NCI-H345 treated with DMSO at 0.1 percent for 48 hours (cell line): ENCODE measurements around the gene TRPM5.
"Not testable (repeated sequence)": the region's sequence is repeated elsewhere in the genome, so short reads cannot be mapped to it uniquely, and the experiment has no call there.

Experiments used
- DNase-seq: peaks from one replicate; lab custom pipeline; 2025; ENCODE audit not compliant: unreplicated experiment; lab: John Stamatoyannopoulos, UW

Gene TRPM5

GRCh38 chr11:2443881-2444820 lies at the start of gene TRPM5:
Gene TRPM5, minus strand, starts transcription at chr11:2444514. Its CDS starts 21,478 bp downstream, at chr11:2423036.
- no peak for DNase-seq

- no peak for DNase-seq
Observed at GRCh38 chr11:2489083-2489482, 44.8 kb upstream of the TRPM5 start.

DNA sequence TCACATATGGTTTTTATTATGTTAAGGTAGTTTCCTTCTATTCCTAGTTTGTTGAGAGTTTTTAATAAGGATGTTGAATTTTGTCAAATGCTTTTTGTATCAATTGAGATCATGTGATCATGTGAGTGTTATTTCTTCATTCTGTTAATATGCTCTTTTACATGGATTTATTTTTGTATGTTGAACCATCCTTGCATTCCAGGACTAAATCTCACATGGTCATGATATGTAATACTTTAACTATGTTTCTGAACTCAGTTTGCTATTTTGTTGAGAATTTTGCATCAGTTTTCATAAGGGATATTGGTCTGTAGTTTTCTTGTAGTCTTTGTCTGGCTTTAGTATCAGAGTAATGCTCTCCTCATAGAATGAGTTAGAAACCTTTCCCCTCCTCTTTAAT lies 43.7 kb upstream of the TRPM5 start:
- no peak for DNase-seq

- no peak for DNase-seq
Observed at GRCh38 chr11:2484576-2485125, 40.3 kb upstream of the TRPM5 start.

DNA sequence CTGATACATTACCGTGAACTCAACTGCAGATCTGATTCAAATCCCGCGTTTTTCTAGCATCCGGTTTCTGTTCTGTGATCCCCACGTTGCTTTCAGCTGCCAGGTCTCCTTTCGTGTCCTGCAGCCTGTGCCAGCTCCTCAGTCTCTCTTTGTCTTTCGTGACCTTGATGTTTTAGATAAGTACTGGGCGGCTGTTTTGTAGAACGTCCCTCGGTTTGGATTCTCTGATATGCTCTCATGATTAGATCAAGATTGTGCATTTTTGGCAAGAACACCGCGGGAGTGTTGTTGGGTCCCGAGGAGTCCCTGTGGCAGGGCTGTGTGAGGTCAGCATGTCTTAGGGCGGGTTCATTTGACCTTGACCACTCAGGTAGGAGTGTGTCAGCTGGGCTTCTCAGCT lies 39.1 kb upstream of the TRPM5 start:
- DNase-seq = peak; percentile 22

- DNase-seq = no peak
Observed at GRCh38 chr11:2482745-2483144, 38.4 kb upstream of the TRPM5 start.

DNA sequence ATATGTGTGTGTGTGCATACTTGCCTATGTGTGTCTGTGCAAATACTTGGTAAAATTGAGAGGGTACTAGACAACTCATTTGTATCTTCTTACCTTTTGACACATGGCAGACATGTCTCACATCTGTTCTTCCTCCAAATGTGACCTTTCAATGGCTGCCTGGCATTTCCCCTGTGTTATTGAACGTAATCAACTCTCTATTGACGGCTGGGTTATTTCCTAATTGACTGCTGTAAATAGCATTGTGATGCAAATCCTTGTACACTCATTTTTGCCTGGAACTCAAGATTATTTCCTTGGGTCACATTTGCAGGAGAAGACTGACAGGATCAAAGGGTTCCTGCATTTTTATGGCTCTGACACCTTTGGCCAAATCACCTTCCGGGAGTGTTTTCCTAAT lies 37.9 kb upstream of the TRPM5 start:
- no peak for DNase-seq

- DNase-seq = no peak
Observed at GRCh38 chr11:2481253-2481652, 36.9 kb upstream of the TRPM5 start.

GRCh38 chr11:2480874-2481220 lies 36.5 kb upstream of the TRPM5 start:
- DNase-seq = no peak

DNA sequence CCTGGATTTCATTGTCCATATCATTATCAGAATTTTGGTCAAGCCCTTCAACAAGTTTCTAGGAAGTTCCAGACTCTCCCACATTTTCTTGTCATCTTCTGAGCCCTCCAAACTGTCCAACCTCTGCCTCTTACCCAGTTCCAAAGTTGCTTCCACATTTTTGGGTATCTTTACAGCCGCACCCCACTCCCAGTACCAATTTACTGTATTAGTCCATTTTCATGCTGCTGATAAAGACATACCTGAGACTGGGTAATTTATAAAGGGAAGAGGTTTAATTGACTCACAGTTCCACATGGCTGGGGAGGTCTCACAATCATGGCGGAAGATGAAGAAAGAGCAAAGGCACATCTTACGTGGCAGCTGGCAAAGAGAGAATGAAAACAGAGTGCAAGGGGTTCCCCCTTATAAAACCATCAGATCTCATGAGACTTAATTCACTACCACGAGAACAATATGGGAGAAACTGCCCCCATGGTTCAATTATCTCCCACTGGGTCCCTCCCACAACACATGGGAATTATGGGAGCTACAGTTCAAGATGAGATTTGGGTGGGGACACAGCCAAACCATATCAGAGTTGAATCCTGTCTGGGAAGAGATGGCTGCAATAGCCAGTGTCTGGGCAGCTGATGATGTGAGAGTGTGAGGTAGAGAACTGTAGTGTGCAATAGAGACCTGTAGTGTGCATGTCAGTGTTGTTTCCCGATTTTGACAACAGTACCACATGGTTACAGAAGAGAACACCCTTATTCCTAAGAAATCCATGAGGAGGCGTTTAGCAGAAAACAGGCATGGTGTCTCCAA lies 36.0 kb upstream of the TRPM5 start:
- DNase-seq = not testable (repeated sequence)

GRCh38 chr11:2477936-2478335 lies 33.6 kb upstream of the TRPM5 start:
- no peak for DNase-seq

GRCh38 chr11:2477254-2477653 lies 32.9 kb upstream of the TRPM5 start:
- DNase-seq = no peak

- DNase-seq = no peak
Observed at GRCh38 chr11:2475136-2475918, 31.0 kb upstream of the TRPM5 start.

GRCh38 chr11:2474059-2474901 lies 30.0 kb upstream of the TRPM5 start:
- no peak for DNase-seq

DNA sequence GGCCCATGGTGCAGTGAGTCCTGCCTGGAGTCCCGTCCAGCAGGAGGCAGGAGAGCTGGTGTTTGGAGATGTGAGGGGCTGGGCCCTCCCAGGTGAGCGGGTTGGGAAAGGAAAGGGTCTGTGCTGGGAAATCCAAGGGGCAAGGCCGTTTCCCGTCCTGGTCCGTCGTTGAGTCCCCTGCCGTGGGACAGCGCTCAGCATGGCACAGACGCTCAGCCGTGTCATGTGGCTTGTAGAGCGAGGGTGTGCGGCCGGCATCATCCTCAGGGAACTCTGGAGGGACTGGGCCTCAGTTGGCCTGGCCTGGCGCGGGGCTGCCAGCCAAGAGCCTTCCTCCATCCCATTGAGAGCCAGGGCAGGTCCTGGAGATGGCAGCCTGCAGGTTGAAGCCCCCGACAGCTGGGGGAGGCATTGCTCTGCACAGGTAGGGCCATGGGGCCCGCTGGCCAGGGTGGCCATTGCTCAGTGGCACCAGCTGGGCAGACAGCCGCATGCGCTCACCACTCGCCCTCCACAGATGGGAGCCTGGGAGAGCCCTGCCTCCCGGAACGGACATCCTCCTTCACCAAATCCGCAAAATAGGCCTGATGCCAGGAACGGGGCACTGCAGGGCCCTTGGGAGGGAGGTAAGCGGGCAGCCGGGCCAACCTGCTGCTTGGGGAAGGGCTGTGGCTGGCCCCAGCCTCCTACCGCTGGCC lies 29.2 kb upstream of the TRPM5 start:
- DNase-seq = no peak

GRCh38 chr11:2472428-2473186 lies 28.3 kb upstream of the TRPM5 start:
- DNase-seq = no peak

GRCh38 chr11:2471804-2472096 lies 27.4 kb upstream of the TRPM5 start:
- no peak for DNase-seq

- no peak for DNase-seq
Observed at GRCh38 chr11:2471048-2471803, 26.9 kb upstream of the TRPM5 start.
